Stimulated activated CD8-positive, alpha-beta memory T cell treated with anti-CD3 and anti-CD28 coated beads, Interleukin-12 subunit alpha, Interleukin-12 subunit beta, amount 100 ng/mL, for 1 hour (primary cell): ENCODE measurements around the gene LCE1D.

Source experiments
- DNase-seq: peaks from one replicate; pipeline ENCODE4 v3.0.0-alpha.2; 2020; ENCODE audit warnings: low read depth

Gene LCE1D

GRCh38 chr1:152796421-152796820, at the start of gene LCE1D:
TSS of gene LCE1D (plus strand) at chr1:152796721. CDS start at chr1:152797795, 1,074 bp downstream.
- no peak for DNase-seq

GRCh38 chr1:152747831-152748230, 48.7 kb upstream of the LCE1D start:
- no peak for DNase-seq

- no peak for DNase-seq
Observed at GRCh38 chr1:152752225-152752624, 44.3 kb upstream of the LCE1D start.

GRCh38 chr1:152753586-152753985, 42.9 kb upstream of the LCE1D start:
- DNase-seq, result no peak

- DNase-seq, result no peak
Observed at GRCh38 chr1:152756872-152757271, 39.6 kb upstream of the LCE1D start.

GRCh38 chr1:152757747-152758146, 38.8 kb upstream of the LCE1D start, which contains the start of gene KPRP:
TSS of gene KPRP (plus strand) at chr1:152758025. CDS start at chr1:152759589, 1,564 bp downstream.
- no peak for DNase-seq

- DNase-seq, result no peak
Observed at GRCh38 chr1:152758636-152759035, 37.9 kb upstream of the LCE1D start.

GRCh38 chr1:152759453-152760173, 36.9 kb upstream of the LCE1D start:
- DNase-seq, result no peak

GRCh38 chr1:152760551-152761190, 35.9 kb upstream of the LCE1D start:
- DNase-seq, result no peak

GRCh38 chr1:152761609-152762213, 34.8 kb upstream of the LCE1D start:
- no peak for DNase-seq

GRCh38 chr1:152768847-152769533, 27.5 kb upstream of the LCE1D start:
- no peak for DNase-seq

GRCh38 chr1:152770411-152770810, 26.1 kb upstream of the LCE1D start:
- no peak for DNase-seq

GRCh38 chr1:152774875-152775274, 21.6 kb upstream of the LCE1D start, which contains the start of gene LCE1F:
TSS of gene LCE1F (plus strand) at chr1:152775140. CDS start at chr1:152776372, 1,232 bp downstream.
- DNase-seq, result no peak

GRCh38 chr1:152776361-152776760, 20.2 kb upstream of the LCE1D start:
- DNase-seq, result no peak

- no peak for DNase-seq
Observed at GRCh38 chr1:152777510-152778137, 18.9 kb upstream of the LCE1D start.

- DNase-seq, result no peak
Observed at GRCh38 chr1:152783095-152783494, 13.4 kb upstream of the LCE1D start.

- DNase-seq, result no peak
Observed at GRCh38 chr1:152786077-152786476, 10.4 kb upstream of the LCE1D start, which contains the start of gene LCE1E. TSS of gene LCE1E (plus strand) at chr1:152786257. CDS start at chr1:152787300, 1,043 bp downstream.

GRCh38 chr1:152795686-152796085, 835 bp upstream of the LCE1D start:
- no peak for DNase-seq

GRCh38 chr1:152801333-152801732, 4.8 kb downstream of the LCE1D start:
- no peak for DNase-seq

- DNase-seq, result no peak
Observed at GRCh38 chr1:152806576-152806975, 10.1 kb downstream of the LCE1D start, which contains the start of gene LCE1C. TSS of gene LCE1C (minus strand) at chr1:152806651. CDS start at chr1:152805478, 1,173 bp downstream.

GRCh38 chr1:152811050-152811449, 14.5 kb downstream of the LCE1D start:
- DNase-seq, result no peak

GRCh38 chr1:152811671-152812070, 15.2 kb downstream of the LCE1D start, which contains the start of gene LCE1B:
TSS of gene LCE1B (plus strand) at chr1:152811971. CDS start at chr1:152812447, 476 bp downstream.
- no peak for DNase-seq
